ENCODE results near the gene TBATA.

The TBATA gene

DNA sequence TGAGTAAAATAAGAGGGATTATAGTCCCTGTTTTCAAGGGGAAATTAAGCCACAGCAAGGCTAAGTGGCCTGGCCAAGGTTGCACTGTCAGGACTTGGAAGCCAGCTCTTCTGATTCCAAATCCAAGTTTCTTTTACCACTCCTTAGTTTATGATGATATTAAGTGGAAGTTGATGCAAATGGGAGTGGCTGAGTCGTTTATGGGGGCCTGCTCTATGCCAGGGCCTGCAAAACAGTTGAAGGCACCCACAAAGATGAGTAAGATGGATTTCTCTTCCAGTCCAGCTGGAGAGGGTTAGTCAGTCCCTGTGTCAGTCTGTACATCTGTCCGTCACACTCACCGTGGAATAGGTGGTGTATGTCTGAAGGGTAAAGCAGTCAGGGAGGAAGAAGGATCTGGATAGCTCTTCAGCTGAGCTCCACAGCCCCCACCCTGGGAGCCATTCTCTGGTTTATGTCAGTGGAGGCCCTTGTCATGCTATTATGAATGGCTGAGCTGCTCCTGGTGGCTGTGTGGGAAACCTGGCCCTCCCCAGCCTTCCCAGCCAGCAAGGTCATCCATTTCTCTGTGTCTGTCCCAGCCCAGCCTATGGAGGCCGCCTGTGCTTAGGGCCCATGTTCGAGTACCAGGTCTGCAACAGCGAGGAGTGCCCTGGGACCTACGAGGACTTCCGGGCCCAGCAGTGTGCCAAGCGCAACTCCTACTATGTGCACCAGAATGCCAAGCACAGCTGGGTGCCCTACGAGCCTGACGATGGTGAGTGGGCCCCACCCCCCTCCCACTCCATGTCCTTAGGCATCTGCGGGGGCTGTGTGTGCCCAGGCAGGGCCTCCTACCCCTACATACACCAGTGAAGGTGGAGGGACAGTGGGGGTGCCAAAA lies 44.5 kb downstream of the TBATA start:
- no peak for DNase-seq

DNA sequence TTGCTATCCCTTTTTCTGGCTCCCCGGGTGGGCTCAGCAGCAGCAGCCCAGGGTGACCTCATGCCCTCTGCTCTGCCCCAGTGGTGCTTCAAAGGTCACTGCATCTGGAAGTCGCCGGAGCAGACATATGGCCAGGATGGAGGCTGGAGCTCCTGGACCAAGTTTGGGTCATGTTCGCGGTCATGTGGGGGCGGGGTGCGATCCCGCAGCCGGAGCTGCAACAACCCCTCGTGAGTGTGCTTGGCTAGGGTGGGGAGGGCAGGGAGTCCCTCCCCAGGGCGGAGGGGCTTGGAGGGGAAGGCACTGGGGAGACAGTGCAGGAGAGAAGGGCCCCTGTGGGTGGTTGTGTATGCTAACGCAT lies 46.4 kb downstream of the TBATA start:
- DNase-seq, result no peak

DNA sequence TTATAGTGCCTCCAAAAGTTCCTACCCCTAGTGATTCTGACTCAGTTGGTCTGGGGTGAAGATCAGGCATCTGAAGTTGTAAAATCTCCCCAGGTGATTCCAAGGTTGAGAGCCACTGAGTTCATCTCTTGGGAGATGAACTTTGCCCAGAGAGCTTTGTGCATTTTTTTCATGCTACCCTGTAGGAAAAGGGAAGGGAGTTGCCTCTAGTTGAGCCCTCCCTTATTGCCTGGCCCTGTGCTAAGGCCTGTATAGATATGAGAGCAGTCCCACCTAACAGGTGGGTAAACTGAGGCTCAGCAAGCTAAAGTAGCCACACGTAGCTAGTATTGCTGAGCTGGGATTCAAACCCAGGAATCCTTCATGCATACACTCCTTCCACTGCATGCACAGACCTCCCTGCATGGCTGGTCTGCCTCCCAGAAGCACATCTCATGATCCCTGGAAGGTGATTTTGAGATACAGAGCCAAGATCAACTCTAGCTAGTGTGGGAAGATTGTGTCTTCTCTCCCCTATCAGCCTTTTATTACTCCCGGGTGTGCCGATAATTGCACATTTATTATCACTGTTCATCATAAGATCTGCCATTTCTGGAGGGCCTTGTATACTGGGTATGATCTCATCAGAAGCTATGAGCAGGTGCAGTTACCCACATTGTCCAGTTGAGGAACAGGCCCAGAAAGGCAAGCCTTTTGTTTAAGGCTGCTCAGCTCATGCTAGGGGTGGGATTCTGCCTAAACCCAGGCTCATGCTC lies 47.0 kb downstream of the TBATA start:
- DNase-seq, result no peak

DNA sequence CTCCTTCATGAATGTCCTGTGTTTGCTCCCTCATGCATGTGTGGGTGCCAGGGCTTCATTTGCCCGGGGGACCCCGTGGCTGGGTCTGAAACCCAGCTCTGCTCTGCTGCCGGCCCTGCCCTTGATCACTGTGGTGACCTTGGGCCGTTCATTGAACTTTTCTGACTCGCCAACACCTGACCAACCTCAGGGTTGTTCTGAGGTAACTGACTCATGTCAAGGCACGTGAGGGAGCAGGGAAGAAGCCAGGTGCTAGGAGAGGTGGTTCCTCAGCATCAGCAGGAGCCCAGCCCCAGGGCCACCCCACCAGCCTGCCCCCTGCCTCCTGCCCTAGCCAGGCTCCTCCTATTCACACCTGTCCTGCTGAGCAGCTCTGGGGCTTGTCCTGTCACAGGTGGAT lies 47.9 kb downstream of the TBATA start:
- no peak for DNase-seq

DNA sequence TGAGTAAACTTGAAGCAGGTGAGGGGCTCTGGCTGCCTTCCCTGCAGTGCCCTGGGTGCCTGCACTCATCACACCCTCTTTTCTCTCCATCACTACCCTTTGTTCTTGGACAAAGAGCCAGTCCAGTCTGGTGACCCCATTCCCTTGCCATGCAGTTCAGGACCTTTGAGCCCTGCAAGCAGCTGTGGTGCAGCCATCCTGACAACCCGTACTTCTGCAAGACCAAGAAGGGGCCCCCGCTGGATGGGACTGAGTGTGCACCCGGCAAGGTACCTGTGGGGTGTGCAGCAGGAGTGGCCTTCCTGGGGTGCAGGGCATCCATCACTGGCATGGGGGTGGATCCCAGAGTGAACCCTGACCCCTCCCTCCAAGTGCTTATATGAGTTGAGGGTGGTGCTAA lies 48.7 kb downstream of the TBATA start:
- DNase-seq, result no peak

DNA sequence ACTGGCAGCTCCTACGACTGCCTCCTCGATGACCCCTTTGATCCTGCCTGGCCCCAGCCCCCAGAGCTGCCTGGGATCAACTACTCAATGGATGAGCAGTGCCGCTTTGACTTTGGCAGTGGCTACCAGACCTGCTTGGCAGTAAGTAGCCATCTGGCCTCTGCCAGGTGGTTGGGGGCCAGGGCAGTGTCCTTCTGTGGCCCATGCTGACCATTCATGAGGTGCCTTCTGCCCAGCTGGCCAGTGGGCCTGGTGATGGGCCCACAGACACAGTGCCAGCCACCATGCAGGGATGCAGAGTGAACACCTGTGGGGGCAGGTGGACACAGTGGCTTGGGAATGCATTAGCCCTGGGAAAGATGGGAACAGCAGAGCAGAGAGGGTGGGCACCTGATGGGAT lies 50.0 kb downstream of the TBATA start:
- DNase-seq, result no peak

DNA sequence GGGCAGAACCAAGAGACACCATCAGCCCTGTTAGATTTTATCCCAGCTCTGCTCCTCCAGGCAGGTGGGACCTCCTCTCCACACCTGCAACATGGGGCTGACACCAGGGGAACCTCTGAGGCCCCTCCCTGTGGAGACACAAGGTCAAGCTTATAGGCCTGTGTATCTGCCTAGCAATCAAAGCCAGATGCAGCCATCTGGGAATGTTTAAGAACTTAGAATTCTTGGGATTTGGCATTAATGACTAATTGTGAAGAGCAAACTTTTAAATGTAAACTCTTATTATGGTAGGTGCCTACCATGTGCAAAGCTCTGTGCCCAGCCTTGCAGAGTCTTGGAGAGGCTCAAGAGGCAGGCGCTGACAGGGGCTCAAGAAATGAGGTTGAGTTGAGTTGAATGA lies 52.1 kb downstream of the TBATA start:
- no peak for DNase-seq

DNA sequence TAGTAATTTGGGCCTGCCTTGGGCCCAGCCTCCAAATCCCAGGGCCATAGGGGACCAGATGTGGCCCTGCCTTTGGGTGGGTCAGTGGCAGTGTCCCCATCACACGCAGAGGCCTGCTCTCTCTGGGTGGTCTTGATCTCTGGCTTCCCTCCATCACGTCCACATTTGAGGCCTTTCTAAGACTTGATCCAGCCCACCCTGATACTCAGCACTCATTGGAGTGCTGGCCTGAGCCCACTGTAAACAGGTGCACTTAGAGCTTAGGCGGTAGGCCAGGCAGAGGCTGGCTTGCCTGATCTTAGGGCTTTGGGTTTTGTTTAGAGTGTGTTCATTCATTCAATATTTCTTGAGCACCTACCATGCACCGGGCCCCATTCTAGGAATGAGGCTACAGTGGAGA lies 52.6 kb downstream of the TBATA start:
- no peak for DNase-seq

DNA sequence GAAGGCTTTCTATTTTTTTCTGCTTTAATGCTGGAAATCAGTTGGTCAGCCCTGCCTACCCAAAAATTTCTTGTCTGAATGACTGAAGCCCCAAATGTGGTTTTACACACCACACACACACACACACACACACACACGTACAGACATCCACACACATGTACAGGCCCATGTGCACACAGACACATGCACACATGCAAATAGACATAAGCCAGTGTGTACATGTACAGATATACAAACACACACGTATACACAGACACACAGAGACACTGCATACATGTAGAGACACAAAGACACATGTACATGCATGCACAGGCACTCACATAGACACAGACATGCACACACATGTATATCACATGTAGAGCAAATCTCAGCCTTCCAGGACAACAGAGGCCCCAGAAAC lies 54.2 kb downstream of the TBATA start:
- DNase-seq, result no peak

DNA sequence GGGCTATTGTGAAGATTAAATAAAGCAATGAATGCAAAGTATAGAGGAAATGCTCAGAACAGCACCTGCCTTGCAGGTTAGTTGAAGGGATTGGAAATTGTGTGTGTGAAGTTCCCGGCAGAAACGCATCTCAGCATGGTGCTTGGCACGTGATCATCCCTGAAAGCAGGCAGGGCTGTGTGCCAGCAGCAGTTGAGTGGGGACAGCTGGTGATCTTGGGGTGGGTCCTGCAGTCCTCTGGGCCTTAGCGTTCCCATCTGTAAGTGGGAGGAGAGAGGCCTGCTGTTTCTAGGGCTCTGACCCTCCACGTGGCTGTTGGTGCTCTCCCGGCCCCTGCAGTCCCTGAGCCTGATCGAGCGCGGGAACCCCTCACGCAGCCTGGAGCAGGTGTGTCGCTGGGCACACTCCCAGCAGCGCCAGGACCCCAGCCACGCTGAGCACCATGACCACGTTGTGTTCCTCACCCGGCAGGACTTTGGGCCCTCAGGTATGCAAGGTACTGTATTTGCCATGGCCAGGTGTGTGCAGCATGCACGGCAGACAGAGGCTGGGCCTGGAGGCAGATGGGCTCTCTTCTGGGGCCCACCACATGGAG lies 55.3 kb downstream of the TBATA start:
- DNase-seq, result no peak

DNA sequence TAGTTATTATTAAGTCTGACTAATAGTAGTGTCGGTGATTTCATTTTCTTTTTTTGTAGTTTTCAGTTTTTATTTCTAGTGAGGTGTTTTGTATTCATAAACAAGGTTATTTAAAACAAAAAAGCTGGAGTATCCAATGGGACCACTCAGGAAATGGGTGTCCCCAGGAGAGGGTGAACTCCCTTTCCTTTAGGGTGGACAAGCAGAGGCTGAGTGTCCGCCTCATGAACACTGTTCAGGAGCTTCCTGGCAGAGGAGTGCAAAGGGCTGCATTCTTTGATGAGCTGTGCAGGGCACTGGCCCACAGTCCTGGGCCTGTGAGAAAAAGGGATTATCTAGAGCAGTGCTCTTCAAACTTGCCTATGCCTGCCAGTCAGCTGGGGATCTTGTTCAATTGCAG lies 56.8 kb downstream of the TBATA start:
- no peak for DNase-seq

DNA sequence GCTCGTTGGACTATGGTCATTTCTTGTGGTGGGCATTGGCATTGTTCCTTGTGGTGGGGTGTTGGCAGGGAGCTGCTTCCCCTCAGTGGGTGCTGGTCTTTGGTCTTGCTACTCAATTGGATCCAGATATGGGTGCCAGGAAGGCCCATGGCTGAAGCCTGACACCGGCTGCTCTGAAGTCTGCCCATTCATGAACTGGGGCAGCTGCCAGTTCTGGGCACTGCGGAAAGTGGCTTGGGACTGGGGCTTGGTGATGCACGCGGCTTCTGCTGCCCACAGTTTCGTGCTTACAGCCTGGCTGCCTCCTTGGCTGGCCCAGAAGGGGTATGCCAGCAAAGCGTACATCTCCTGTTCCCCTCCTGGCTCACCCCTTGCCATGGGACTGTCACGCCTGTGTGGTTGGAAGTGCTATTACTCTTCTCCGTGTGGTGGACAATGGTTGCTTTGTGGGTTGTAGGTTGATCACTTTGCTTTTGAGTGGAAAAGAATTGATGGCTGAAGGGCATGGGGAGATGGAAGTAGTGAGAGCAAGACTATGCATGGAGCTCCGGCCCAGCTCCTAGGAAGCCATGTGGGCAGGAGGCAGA lies 58.2 kb downstream of the TBATA start:
- no peak for DNase-seq

DNA sequence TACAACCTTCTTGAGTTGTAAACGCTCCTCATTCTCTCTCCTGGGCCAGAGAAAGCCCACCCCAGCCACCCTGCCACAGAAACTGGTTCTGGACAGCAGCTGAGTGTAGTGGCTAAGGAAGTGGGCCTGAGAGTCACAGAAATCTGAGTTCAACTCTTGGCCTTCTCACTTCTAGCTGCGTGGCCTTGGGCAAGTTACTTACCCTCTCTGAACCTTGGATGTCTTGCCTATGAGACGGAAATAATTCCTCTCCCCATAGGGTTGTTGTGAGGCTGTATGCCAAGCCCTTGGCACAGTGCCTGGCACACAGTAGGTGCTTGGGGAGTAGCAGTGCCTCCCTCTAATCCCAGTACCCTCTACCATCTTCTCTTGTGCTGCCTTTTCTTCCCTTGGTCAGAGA lies 61.4 kb downstream of the TBATA start:
- DNase-seq, result no peak

DNA sequence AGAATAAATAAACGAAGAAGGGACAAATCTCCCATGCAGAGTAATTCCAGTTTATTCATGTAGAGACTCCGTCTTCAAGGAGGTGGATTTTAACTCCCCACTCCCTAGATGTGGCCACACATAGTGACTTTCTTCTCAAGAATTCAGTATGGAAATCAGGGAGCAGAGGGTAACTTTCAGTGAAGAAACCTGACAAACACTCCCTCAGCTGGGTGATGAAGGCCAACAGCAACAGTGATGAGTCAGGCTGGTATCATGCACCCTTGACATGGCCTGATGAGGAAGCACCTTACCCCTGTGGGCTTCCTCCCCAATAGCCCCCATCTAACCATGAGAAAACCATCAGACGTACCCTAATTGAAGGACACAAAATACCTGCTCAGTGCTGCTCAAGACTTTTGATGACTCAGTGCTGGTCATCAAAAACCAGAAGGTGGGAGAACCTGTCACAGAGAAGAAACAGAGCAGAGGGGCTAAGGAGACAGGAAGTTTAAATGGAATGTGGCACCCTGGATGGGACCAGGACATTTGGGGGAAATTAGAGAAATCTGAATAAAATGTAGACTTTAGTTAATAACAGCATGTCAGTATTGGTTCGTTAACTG lies 62.3 kb downstream of the TBATA start:
- DNase-seq, result no peak
